GM19193 (cell line): ENCODE data around the gene RIC1.

Source experiments
- POLR2A ChIP-seq: IDR thresholded peaks from 4 replicates; pipeline ENCODE4 v1.6.1; 2011; ENCODE audit not compliant: insufficient read depth, insufficient read length; ENCODE audit errors: extremely low read depth

Gene RIC1

GRCh38 chr9:5611321-5612184 lies 17.4 kb upstream of the RIC1 start:
- TF ChIP-seq POLR2A: no peak

- TF ChIP-seq POLR2A: no peak
These were observed 16.7 kb upstream of the RIC1 start for GRCh38 chr9:5612185-5612530.

GRCh38 chr9:5614192-5614591 lies 14.7 kb upstream of the RIC1 start:
- TF ChIP-seq POLR2A: no peak

- TF ChIP-seq POLR2A: no peak
These were observed 13.9 kb upstream of the RIC1 start for GRCh38 chr9:5614985-5615384.

- no peak for TF ChIP-seq POLR2A
These were observed 11.2 kb upstream of the RIC1 start for GRCh38 chr9:5617749-5618148.

GRCh38 chr9:5620494-5620893 lies 8.4 kb upstream of the RIC1 start:
- no peak for TF ChIP-seq POLR2A

GRCh38 chr9:5621327-5621726 lies 7.6 kb upstream of the RIC1 start:
- no peak for TF ChIP-seq POLR2A

- no peak for TF ChIP-seq POLR2A
These were observed 6.9 kb upstream of the RIC1 start for GRCh38 chr9:5622016-5622415.

- no peak for TF ChIP-seq POLR2A
These were observed 4.3 kb upstream of the RIC1 start for GRCh38 chr9:5624655-5625054.

GRCh38 chr9:5626727-5627634 lies 1.9 kb upstream of the RIC1 start:
- TF ChIP-seq POLR2A: peak; percentile 42

- peak; percentile 33 for TF ChIP-seq POLR2A
These were observed 1.2 kb upstream of the RIC1 start for GRCh38 chr9:5627686-5628085.

GRCh38 chr9:5628183-5628529 lies 751 bp upstream of the RIC1 start:
- TF ChIP-seq POLR2A: no peak

- no peak for TF ChIP-seq POLR2A
These were observed 589 bp downstream of the RIC1 start for GRCh38 chr9:5629312-5630080.

GRCh38 chr9:5630081-5630507 lies 1.2 kb downstream of the RIC1 start:
- no peak for TF ChIP-seq POLR2A

- no peak for TF ChIP-seq POLR2A
These were observed 2.1 kb downstream of the RIC1 start for GRCh38 chr9:5631026-5631425.
